Astrocyte (in vitro differentiated cells and primary cell): ENCODE measurements around the gene PIR. TPM values are rescaled to one million over a fixed set of nuclear protein-coding genes. Genes with fewer than 3 reads are reported as not detected.

Experiments used
- DNase-seq: peaks from one replicate; pipeline ENCODE4 v3.0.0-alpha.2; 2010; ENCODE audit warnings: low read depth
- FAIRE-seq: peaks from 2 replicates; lab custom pipeline; 2011; peaks lifted over from hg19 to GRCh38; lab: Jason Lieb, UNC
- H2AFZ ChIP-seq: 2 replicates; pipeline ENCODE4 v1.6.0; 2012; ENCODE audit warnings: low read depth, low read length, inconsistent platforms
- H3K27ac ChIP-seq: 2 replicates; pipeline ENCODE4 v1.5.1; 2011; ENCODE audit warnings: low read depth, low read length, inconsistent platforms
- H3K27me3 ChIP-seq: 2 replicates; pipeline ENCODE4 v1.6.0; 2011; ENCODE audit warnings: low read length, inconsistent platforms; ENCODE audit not compliant: insufficient read depth
- H3K36me3 ChIP-seq: 2 replicates; pipeline ENCODE4 v1.5.1; 2011; ENCODE audit warnings: low read length, inconsistent platforms; ENCODE audit not compliant: insufficient read depth
- H3K4me1 ChIP-seq: 2 replicates; pipeline ENCODE4 v1.5.1; 2011; ENCODE audit warnings: low read length, inconsistent platforms; ENCODE audit not compliant: insufficient read depth
- H3K4me2 ChIP-seq: 2 replicates; pipeline ENCODE4 v1.6.0; 2012; ENCODE audit warnings: low read length, inconsistent platforms
- H3K4me3 ChIP-seq: 2 replicates; pipeline ENCODE4 v1.5.1; 2011; ENCODE audit warnings: low read depth, mild to moderate bottlenecking, low read length, inconsistent platforms; ENCODE audit not compliant: insufficient read depth
- H3K79me2 ChIP-seq: 2 replicates; pipeline ENCODE4 v1.6.0; 2012; ENCODE audit warnings: mild to moderate bottlenecking, low read length, inconsistent platforms; ENCODE audit not compliant: insufficient read depth
- H3K9ac ChIP-seq: 2 replicates; pipeline ENCODE4 v1.6.0; 2012; ENCODE audit warnings: mild to moderate bottlenecking, low read length, inconsistent platforms
- H3K9me3 ChIP-seq: 2 replicates; pipeline ENCODE4 v1.5.1; 2012; ENCODE audit warnings: low read depth, mild to moderate bottlenecking, low read length, inconsistent platforms; ENCODE audit not compliant: insufficient read depth
- H4K20me1 ChIP-seq: 2 replicates; pipeline ENCODE4 v1.6.0; 2012; ENCODE audit warnings: low read length, inconsistent platforms; ENCODE audit not compliant: insufficient read depth
- H3K27ac Mint-ChIP-seq: one replicate; pipeline ENCODE4 v1.8.0; 2021; ENCODE audit warnings: mild to moderate bottlenecking, mixed read lengths; ENCODE audit not compliant: unreplicated experiment
- H3K27me3 Mint-ChIP-seq: one replicate; pipeline ENCODE4 v1.8.0; 2021; ENCODE audit warnings: low read depth, mixed read lengths; ENCODE audit not compliant: unreplicated experiment
- H3K36me3 Mint-ChIP-seq: one replicate; pipeline ENCODE4 v1.8.0; 2021; ENCODE audit warnings: low read depth, mixed read lengths; ENCODE audit not compliant: unreplicated experiment
- H3K4me1 Mint-ChIP-seq: one replicate; pipeline ENCODE4 v1.8.0; 2021; ENCODE audit warnings: low read depth, mixed read lengths; ENCODE audit not compliant: unreplicated experiment
- H3K4me3 Mint-ChIP-seq: one replicate; pipeline ENCODE4 v1.8.0; 2021; ENCODE audit warnings: mild to moderate bottlenecking, moderate library complexity, mixed read lengths; ENCODE audit not compliant: unreplicated experiment
- H3K9me3 Mint-ChIP-seq: one replicate; pipeline ENCODE4 v1.8.0; 2021; ENCODE audit warnings: mild to moderate bottlenecking, mixed read lengths; ENCODE audit not compliant: unreplicated experiment
- CTCF ChIP-seq: IDR thresholded peaks from 2 replicates; pipeline ENCODE4 v1.5.1; 2011; ENCODE audit warnings: low read depth, mild to moderate bottlenecking, inconsistent platforms, low read length, moderate library complexity; ENCODE audit not compliant: insufficient read depth
- EZH2 ChIP-seq: IDR thresholded peaks from 2 replicates; pipeline ENCODE4 v1.6.1; 2012; ENCODE audit warnings: mild to moderate bottlenecking, low read length, inconsistent platforms; ENCODE audit not compliant: insufficient read depth
- total RNA-seq: library from RNA; stranded (reverse); gene quantifications from 2 replicates; pipeline ENCODE4 v1.2.1, GENCODE V29; 2021

PIR gene
- total RNA-seq, 1 donor from 2014 or later = 5.5 TPM

GRCh38 chrX:15501506-15501905 is 8.4 kb upstream of the PIR start:
- Mint-ChIP-seq H3K36me3 (no peaks in the 10 kb centered on the region), H3K27ac (no peak overlapping the region), H3K4me1 (no peaks in the 10 kb centered on the region), H3K4me3 (no peak overlapping the region), H3K9me3 (no peaks in the 10 kb centered on the region), H3K27me3 (no peaks in the 10 kb centered on the region)
- H3K27ac ChIP-seq = no peak overlapping the region
- no peak overlapping the region for H3K9ac ChIP-seq
- no peaks in the 10 kb centered on the region for H3K4me1 ChIP-seq
- H3K36me3 ChIP-seq = no peaks in the 10 kb centered on the region
- H2AFZ ChIP-seq = no peak overlapping the region
- FAIRE-seq (no peak), DNase-seq (no peak)
- H3K27me3 ChIP-seq = peaks cover 2% of the 10 kb centered on the region
- TF ChIP-seq EZH2 (no peak), CTCF (no peak)
- H4K20me1 ChIP-seq = no peaks in the 10 kb centered on the region
- no peak overlapping the region for H3K4me2 ChIP-seq
- H3K9me3 ChIP-seq = no peaks in the 10 kb centered on the region
- H3K79me2 ChIP-seq = no peaks in the 10 kb centered on the region
- no peak overlapping the region for H3K4me3 ChIP-seq

DNA sequence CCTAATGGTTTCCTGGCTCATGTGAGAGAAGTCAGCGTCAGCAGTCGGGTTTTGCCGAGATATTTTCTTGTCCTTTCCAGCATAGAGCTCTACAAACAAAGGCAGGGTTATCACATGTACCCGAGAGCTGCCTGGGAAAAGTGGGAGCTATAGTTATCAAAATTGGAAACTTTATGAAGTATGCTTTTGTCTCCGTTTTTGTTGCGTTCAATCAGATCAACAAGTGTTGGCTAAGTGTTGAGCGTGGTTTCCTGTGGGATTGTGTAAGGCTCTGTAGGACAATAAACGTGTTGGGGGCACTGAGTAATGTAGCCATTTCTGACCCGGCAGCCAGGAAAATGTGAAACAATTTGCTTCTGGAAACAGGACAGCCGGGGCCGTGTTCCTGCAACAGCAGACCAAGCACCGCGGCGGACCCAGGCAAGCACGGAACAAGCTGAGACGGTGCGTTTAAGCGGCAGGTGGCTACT is 7.4 kb upstream of the PIR start, which contains the start of gene BMX:
TSS of gene BMX (plus strand) at position 311 of the 470 bp plus-strand sequence. CDS start 7,547 bp downstream, outside the sequence.
- no peaks in the 10 kb centered on the region for H3K27me3 Mint-ChIP-seq
- H3K36me3 Mint-ChIP-seq = no peaks in the 10 kb centered on the region
- no peaks in the 10 kb centered on the region for H3K4me1 ChIP-seq
- peaks cover 2% of the 10 kb centered on the region for H3K27me3 ChIP-seq
- no peaks in the 10 kb centered on the region for H3K9me3 ChIP-seq
- TF ChIP-seq EZH2 (no peak), CTCF (no peak)
- H3K79me2 ChIP-seq = no peaks in the 10 kb centered on the region
- DNase-seq (no peak), FAIRE-seq (no peak)
- H3K4me3 Mint-ChIP-seq = no peak within 1 kb of the TSS
- no peak within 1 kb of the TSS for H3K27ac ChIP-seq
- H3K4me1 Mint-ChIP-seq = no peaks in the 10 kb centered on the region
- no peaks in the 10 kb centered on the region for H3K36me3 ChIP-seq
- H3K9ac ChIP-seq = no peak within 1 kb of the TSS
- H3K4me2 ChIP-seq = no peak within 1 kb of the TSS
- no peak within 1 kb of the TSS for H3K4me3 ChIP-seq
- no peaks in the 10 kb centered on the region for H3K9me3 Mint-ChIP-seq
- no peaks in the 10 kb centered on the region for H4K20me1 ChIP-seq
- no peak within 1 kb of the TSS for H2AFZ ChIP-seq
- H3K27ac Mint-ChIP-seq = no peak within 1 kb of the TSS

- H3K27ac ChIP-seq = no peak overlapping the region
- Mint-ChIP-seq H3K4me1 (no peaks in the 10 kb centered on the region), H3K36me3 (no peaks in the 10 kb centered on the region), H3K27ac (no peak overlapping the region), H3K27me3 (no peaks in the 10 kb centered on the region), H3K9me3 (no peaks in the 10 kb centered on the region), H3K4me3 (no peak overlapping the region)
- H3K4me3 ChIP-seq = no peak overlapping the region
- no peak overlapping the region for H3K9ac ChIP-seq
- no peaks in the 10 kb centered on the region for H3K79me2 ChIP-seq
- no peak for TF ChIP-seq CTCF
- TF ChIP-seq EZH2 = no peak
- FAIRE-seq = no peak
- no peaks in the 10 kb centered on the region for H3K9me3 ChIP-seq
- peaks cover 2% of the 10 kb centered on the region for H3K27me3 ChIP-seq
- no peak overlapping the region for H2AFZ ChIP-seq
- no peaks in the 10 kb centered on the region for H3K36me3 ChIP-seq
- no peak for DNase-seq
- H3K4me1 ChIP-seq = no peaks in the 10 kb centered on the region
- H4K20me1 ChIP-seq = no peaks in the 10 kb centered on the region
- no peak overlapping the region for H3K4me2 ChIP-seq
Measured at GRCh38 chrX:15499976-15500375, 6.8 kb upstream of the PIR start.
